ENCODE data around the gene ARL4A. TPM values are rescaled to one million over a fixed set of nuclear protein-coding genes. Genes with fewer than 3 reads are reported as not detected.
A peak's percentile ranks its signal among the peaks of the same experiment; 100 is the strongest.

The ARL4A gene
- total and polyA plus RNA-seq, 2 of the 8 experiments (the other 6 are each of a cell fraction or from before 2014, with no cell fraction given): 14.5 to 29.2 TPM

- Histone ChIP-seq H3K18ac (ENCODE audit: extremely low read depth, low read length) (no peak overlapping the region), H3K27me3 (replicated peaks in 1 of 4; ENCODE audit: control insufficient read depth in 3 of 4, extremely low read depth in 1 of 4, insufficient read depth in 3 of 4, low read length in 3 of 4) (no peaks in the 10 kb centered on the region), H2BK120ac (replicated peaks; ENCODE audit: low read depth, low read length) (no peak overlapping the region), H3K23me2 (ENCODE audit: low read depth, low read length) (no peaks in the 10 kb centered on the region), H2AFZ (ENCODE audit: low read length) (no peak overlapping the region), H2BK15ac (ENCODE audit: low read length) (no peak overlapping the region), H4K91ac (replicated peaks; ENCODE audit: insufficient read length, low read length) (no peak overlapping the region), H2AK5ac (ENCODE audit: low read depth, low read length) (no peak overlapping the region), H4K20me1 (replicated peaks in 1 of 2; ENCODE audit: control insufficient read depth in 1 of 2, insufficient read depth in 2 of 2, low read length in 2 of 2) (no peaks in the 10 kb centered on the region), H3K4me3 (ENCODE audit: extremely low read depth in 1 of 4, insufficient read depth in 2 of 4, low read depth in 3 of 4, low read length in 4 of 4) (no peak overlapping the region), H4K8ac (ENCODE audit: extremely low read depth, insufficient read depth, low read length) (no peak overlapping the region), H4K5ac (ENCODE audit: insufficient read length, low read depth, low read length) (no peak overlapping the region), H3K14ac (ENCODE audit: insufficient read length) (no peak overlapping the region), H3K4me1 (replicated peaks in 1 of 4; ENCODE audit: control insufficient read depth in 3 of 4, insufficient read depth in 4 of 4, low read length in 3 of 4) (no peaks in the 10 kb centered on the region; a peak in 1 of 7 replicates), H3K4me2 (ENCODE audit: insufficient read depth in 1 of 2, low read depth in 2 of 2, low read length in 2 of 2) (no peak overlapping the region), H3K56ac (replicated peaks; ENCODE audit: insufficient read length, low read depth, low read length) (no peak overlapping the region), H3K9ac (replicated peaks in 1 of 4; ENCODE audit: extremely low read depth in 1 of 4, low read depth in 3 of 4, low read length in 3 of 4) (no peak overlapping the region), H3K79me1 (ENCODE audit: low read depth, low read length) (no peaks in the 10 kb centered on the region), H2BK5ac (ENCODE audit: low read depth, low read length) (no peak overlapping the region), H3K4ac (replicated peaks; ENCODE audit: insufficient read length, low read depth, low read length) (no peak overlapping the region), H3K9me3 (ENCODE audit: insufficient read depth in 2 of 2, low read depth in 1 of 2, low read length in 1 of 2) (no peaks in the 10 kb centered on the region; a peak in 1 of 4 replicates), H3K27ac (ENCODE audit: low read depth, low read length) (no peak overlapping the region), H3K79me2 (ENCODE audit: control insufficient read depth in 1 of 2, insufficient read depth in 2 of 2, low read length in 2 of 2) (peaks cover 0 to 72% of the 10 kb centered on the region in 2 experiments; a peak in 3 of 4 replicates), H2BK12ac (ENCODE audit: low read depth, low read length) (no peak overlapping the region), H3K23ac (ENCODE audit: insufficient read length) (no peak overlapping the region), H2BK20ac (ENCODE audit: low read length) (no peak overlapping the region), H3K36me3 (ENCODE audit: control insufficient read depth in 2 of 4, insufficient read depth in 4 of 4, low read length in 3 of 4) (no peaks in the 10 kb centered on the region; a peak in 1 of 8 replicates)
- WGBS, 2 experiments (ENCODE audit: extremely low coverage in 1 of 2, insufficient coverage in 1 of 2, insufficient read length in 1 of 2, insufficient replicate concordance in 2 of 2, low coverage in 1 of 2, low lambda C conversion rate in 2 of 2, missing lambda C conversion rate in 1 of 2): 91% methylated on average over 3 of the region's 3 CpGs; no CpG with 5 or more reads in 1 of the 2 experiments
- CTCF ChIA-PET (ENCODE audit: partially characterized antibody): no interaction called here
- no peak for TF ChIP-seq BACH1 (IDR thresholded peaks at IDR 0.05; ENCODE audit: low read length)
- TF ChIP-seq EP300 (IDR thresholded peaks at IDR 0.05; ENCODE audit: borderline replicate concordance in 1 of 2, low read depth in 2 of 2, low read length in 2 of 2): no peak
- TF ChIP-seq, protein P1, sequence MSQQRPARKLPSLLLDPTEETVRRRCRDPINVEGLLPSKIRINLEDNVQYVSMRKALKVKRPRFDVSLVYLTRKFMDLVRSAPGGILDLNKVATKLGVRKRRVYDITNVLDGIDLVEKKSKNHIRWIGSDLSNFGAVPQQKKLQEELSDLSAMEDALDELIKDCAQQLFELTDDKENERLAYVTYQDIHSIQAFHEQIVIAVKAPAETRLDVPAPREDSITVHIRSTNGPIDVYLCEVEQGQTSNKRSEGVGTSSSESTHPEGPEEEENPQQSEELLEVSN (IDR thresholded peaks at IDR 0.05): no peak
- TF ChIP-seq CBX5 (IDR thresholded peaks at IDR 0.05; ENCODE audit: low read depth, low read length): no peak
- TF ChIP-seq NANOG (IDR thresholded peaks at IDR 0.05; ENCODE audit: insufficient read depth, low read depth, low read length, poor library complexity, severe bottlenecking): no peak
- TF ChIP-seq GABPA (IDR thresholded peaks at IDR 0.05; ENCODE audit: borderline replicate concordance, insufficient read depth, low read length): no peak
- DNase-seq (ENCODE audit: low read depth in 1 of 2, low spot score in 2 of 2) (no peak), FAIRE-seq (peak; percentile 19)
- POLR2A ChIA-PET (ENCODE audit: partially characterized antibody): no interaction called here
Observed at GRCh38 chr7:12692479-12693259, 5.2 kb downstream of the ARL4A start.

All from H1 (cell line).